HepG2 (cell line): ENCODE data around the gene ROMO1. TPM values are rescaled to one million over a fixed set of nuclear protein-coding genes. Genes with fewer than 3 reads are reported as not detected.

Experiments used
- CC2D1A ChIP-seq: sonication (generic); formaldehyde crosslinking; IDR thresholded peaks from 2 replicates; pipeline ENCODE4 v1.8.1; 2023; ENCODE audit warnings: mild to moderate bottlenecking, missing genetic modification reagents
- CERS6 ChIP-seq: sonication (generic); formaldehyde crosslinking; IDR thresholded peaks from 2 replicates; pipeline ENCODE4 v1.5.0; 2020; ENCODE audit warnings: missing genetic modification reagents
- CREBL2 ChIP-seq: sonication (generic); formaldehyde crosslinking; IDR thresholded peaks from 2 replicates; pipeline ENCODE4 v1.8.1; 2023; ENCODE audit warnings: missing genetic modification reagents, mild to moderate bottlenecking, borderline replicate concordance
- DNMT1 ChIP-seq: sonication (generic); formaldehyde crosslinking; IDR thresholded peaks from 2 replicates; pipeline ENCODE4 v1.5.1; 2020; ENCODE audit warnings: mild to moderate bottlenecking, missing genetic modification reagents
- DNMT3B ChIP-seq: conservative IDR thresholded peaks from 2 replicates; pipeline ENCODE4 v1.6.1; 2016; ENCODE audit warnings: missing biosample characterization, control low read depth
- DR1 ChIP-seq: sonication (generic); formaldehyde crosslinking; IDR thresholded peaks from 2 replicates; pipeline ENCODE4 v1.8.0; 2021; ENCODE audit warnings: mild to moderate bottlenecking, missing genetic modification reagents, inconsistent platforms
- EEA1 ChIP-seq: sonication (generic); formaldehyde crosslinking; IDR thresholded peaks from 2 replicates; pipeline ENCODE4 v1.5.1; 2020; ENCODE audit warnings: mild to moderate bottlenecking, missing genetic modification reagents, borderline replicate concordance
- HNF4G ChIP-seq, 2 experiments: sonication (generic) in 1 of 2; formaldehyde crosslinking in 1 of 2; IDR thresholded peaks; 2 replicates each; pipeline versions ENCODE4 v1.4.0 to v1.6.1; 2011 to 2020; ENCODE audit warnings: borderline replicate concordance in 2 of 2, low read depth in 2 of 2, mild to moderate bottlenecking in 2 of 2, low read length in 1 of 2, missing genetic modification reagents in 1 of 2, moderate library complexity in 1 of 2
- MAFK ChIP-seq, 2 experiments: IDR thresholded peaks in 1 of 2; conservative IDR thresholded peaks in 1 of 2; 2 replicates each; pipeline ENCODE4 v1.6.1; 2011; ENCODE audit warnings: improper control_type of control experiment in 2 of 2, low read length in 2 of 2
- MBNL3 ChIP-seq: fragments of 250-450 bp; sonication (Bioruptor Pico); conservative IDR thresholded peaks from 2 replicates; pipeline ENCODE4 v1.8.0; 2022; ENCODE audit warnings: mild to moderate bottlenecking, inconsistent platforms
- MYNN ChIP-seq: sonication (generic); formaldehyde crosslinking; IDR thresholded peaks from 2 replicates; pipeline ENCODE4 v1.4.0; 2020; ENCODE audit warnings: mild to moderate bottlenecking, low read depth, missing genetic modification reagents
- PAWR ChIP-seq: sonication (generic); formaldehyde crosslinking; IDR thresholded peaks from 2 replicates; pipeline ENCODE4 v1.4.0; 2020; ENCODE audit warnings: missing genetic modification reagents, mild to moderate bottlenecking, borderline replicate concordance
- POGK ChIP-seq: sonication (generic); formaldehyde crosslinking; conservative IDR thresholded peaks from 2 replicates; pipeline ENCODE4 v1.8.0; 2022; ENCODE audit warnings: mild to moderate bottlenecking, moderate library complexity, missing genetic modification reagents
- RARA ChIP-seq: IDR thresholded peaks from 2 replicates; pipeline ENCODE4 v1.6.1; 2016; ENCODE audit warnings: missing genetic modification reagents, missing compliant biosample characterization
- SNRNP70 ChIP-seq: fragments of 200-400 bp; formaldehyde crosslinking; IDR thresholded peaks from 2 replicates; pipeline ENCODE4 v1.6.1; 2017; ENCODE audit warnings: mild to moderate bottlenecking, low read depth, low read length, moderate library complexity
- TFDP1 ChIP-seq: IDR thresholded peaks from 2 replicates; pipeline ENCODE4 v1.6.1; 2016; ENCODE audit warnings: missing compliant biosample characterization, missing genetic modification reagents, borderline replicate concordance
- THAP7 ChIP-seq: sonication (generic); formaldehyde crosslinking; IDR thresholded peaks from 2 replicates; pipeline ENCODE4 v1.8.1; 2023; ENCODE audit warnings: mild to moderate bottlenecking, missing genetic modification reagents
- ZFX ChIP-seq: sonication (generic); formaldehyde crosslinking; IDR thresholded peaks from 2 replicates; pipeline ENCODE4 v1.4.0; 2020; ENCODE audit warnings: mild to moderate bottlenecking, low read depth, missing genetic modification reagents, moderate library complexity
- ZNF335 ChIP-seq: sonication (generic); formaldehyde crosslinking; IDR thresholded peaks from 2 replicates; pipeline ENCODE4 v1.4.0; 2020; ENCODE audit warnings: missing genetic modification reagents
- ZNF343 ChIP-seq: sonication (generic); formaldehyde crosslinking; IDR thresholded peaks from 2 replicates; pipeline ENCODE4 v1.4.0; 2020; ENCODE audit warnings: mild to moderate bottlenecking, missing genetic modification reagents
- ZNF451 ChIP-seq: sonication (generic); formaldehyde crosslinking; IDR thresholded peaks from 2 replicates; pipeline ENCODE4 v1.5.0; 2020; ENCODE audit warnings: mild to moderate bottlenecking, missing genetic modification reagents
- ZNF558 ChIP-seq: sonication (generic); formaldehyde crosslinking; IDR thresholded peaks from 2 replicates; pipeline ENCODE4 v1.9.0; 2022; ENCODE audit warnings: mild to moderate bottlenecking, missing genetic modification reagents, borderline replicate concordance
- ZNF572 ChIP-seq: sonication (generic); formaldehyde crosslinking; IDR thresholded peaks from 2 replicates; pipeline ENCODE4 v1.5.1; 2020; ENCODE audit warnings: mild to moderate bottlenecking, missing genetic modification reagents
- ZNF878 ChIP-seq: sonication (generic); formaldehyde crosslinking; IDR thresholded peaks from 2 replicates; pipeline ENCODE4 v1.8.1; 2023; ENCODE audit warnings: mild to moderate bottlenecking, missing genetic modification reagents, moderate library complexity
- polyA plus RNA-seq, 8 experiments: library from polyadenylated mRNA; depleted of rRNA in 3 of 8; stranded (reverse) in 7 of 8; unstranded in 1 of 8; fragments of >200 nt; fragmentation: Illumina TruSeq in 4 of 8; extraction: Trizol in 4 of 8; gene quantifications; 2 replicates each; pipeline versions ENCODE4 v1.2.1 to v1.2.3, GENCODE V29; 2011 to 2016; ENCODE audit warnings: low read depth in 4 of 8, missing spikeins in 1 of 8, mixed read lengths in 1 of 8; ENCODE audit not compliant: insufficient read depth in 1 of 8
- total RNA-seq, 5 experiments: library from RNA; depleted of rRNA; stranded (reverse); fragments of >200 nt; fragmentation: Illumina TruSeq; extraction: Trizol; gene quantifications; 2 replicates each; pipeline ENCODE4 v1.2.3, GENCODE V29; 2016; ENCODE audit warnings: low read depth in 1 of 5

The ROMO1 gene
- total and polyA plus RNA-seq, 2 of the 13 experiments (the other 11 are each of a cell fraction or from before 2014, with no cell fraction given): 636 to 755 TPM

- TF ChIP-seq POGK: no peak
- 0 out of 2 replicates have a peak, but pooled peaks have one; percentile 2 for TF ChIP-seq ZNF335 (CRISPR knock-in tag)
- no peak for TF ChIP-seq HNF4G (IDR thresholded peaks at IDR 0.05; ENCODE audit: borderline replicate concordance, low read depth, low read length)
- peak; percentile 35 for TF ChIP-seq HNF4G (CRISPR knock-in tag; IDR thresholded peaks at IDR 0.05; ENCODE audit: borderline replicate concordance, low read depth)
- no peak for TF ChIP-seq MAFK (conservative IDR thresholded peaks at IDR 0.05 in 1 of 2, IDR thresholded peaks at IDR 0.05 in 1 of 2; ENCODE audit: low read length in 2 of 2)
- no peak for TF ChIP-seq DNMT1
- 0 out of 2 replicates have a peak, but pooled peaks have one; percentile 25 for TF ChIP-seq RARA
- no peak for TF ChIP-seq ZNF878 (CRISPR knock-in tag)
- no peak for TF ChIP-seq THAP7
- TF ChIP-seq CC2D1A (CRISPR knock-in tag): no peak
- no peak for TF ChIP-seq MYNN (CRISPR knock-in tag)
- no peak; the same call in 1 of the 2 replicates for TF ChIP-seq DNMT3B (CRISPR knock-in tag)
- no peak for TF ChIP-seq DR1
- TF ChIP-seq ZNF558 (CRISPR knock-in tag): peak; percentile 40; the same call in 1 of the 2 replicates
- no peak for TF ChIP-seq MBNL3 (CRISPR knock-in tag)
- no peak for TF ChIP-seq ZNF343 (CRISPR knock-in tag)
- TF ChIP-seq ZFX: peak; percentile 53; the same call in 1 of the 2 replicates
- TF ChIP-seq ZNF451 (CRISPR knock-in tag): no peak
- TF ChIP-seq PAWR (CRISPR knock-in tag): no peak
- TF ChIP-seq EEA1: 0 out of 2 replicates have a peak, but pooled peaks have one; percentile 22
- no peak for TF ChIP-seq CERS6 (CRISPR knock-in tag)
- TF ChIP-seq CREBL2: no peak
- no peak for TF ChIP-seq SNRNP70
- no peak for TF ChIP-seq ZNF572
- TF ChIP-seq TFDP1: no peak
These were observed 1.4 kb upstream of the ROMO1 start (continued) for GRCh38 chr20:35697696-35698297.
